Neural progenitor cell (in vitro differentiated cells): ENCODE data around the gene EVA1A. TPM values are rescaled to one million over a fixed set of nuclear protein-coding genes. Genes with fewer than 3 reads are reported as not detected.

Experiments
- DNase-seq: peaks from one replicate; pipeline ENCODE4 v3.0.0-alpha.2; 2016; ENCODE audit warnings: low spot score
- H2AFZ ChIP-seq: fragments of 200-600 bp; sonication (generic); replicated peaks from 2 replicates; pipeline ENCODE4 v1.6.1; 2016; ENCODE audit warnings: antibody characterized with exemption
- H3F3A ChIP-seq: fragments of 200-600 bp; sonication (generic); 2 replicates; pipeline ENCODE4 v1.6.1; 2016; ENCODE audit warnings: antibody characterized with exemption, low read depth
- H3K27ac ChIP-seq: fragments of 200-600 bp; sonication (generic); 2 replicates; pipeline ENCODE4 v1.5.1; 2016; ENCODE audit warnings: mild to moderate bottlenecking
- H3K27me3 ChIP-seq: fragments of 200-600 bp; sonication (generic); 2 replicates; pipeline ENCODE4 v1.6.1; 2016; ENCODE audit warnings: mild to moderate bottlenecking, moderate library complexity
- H3K36me3 ChIP-seq: fragments of 200-600 bp; sonication (generic); 2 replicates; pipeline ENCODE4 v1.5.1; 2016
- H3K4me1 ChIP-seq: fragments of 200-600 bp; sonication (generic); 2 replicates; pipeline ENCODE4 v1.6.1; 2016; ENCODE audit warnings: mixed run types
- H3K4me2 ChIP-seq: fragments of 200-600 bp; sonication (generic); 2 replicates; pipeline ENCODE4 v1.6.1; 2016
- H3K4me3 ChIP-seq: fragments of 200-600 bp; sonication (generic); 2 replicates; pipeline ENCODE4 v1.5.1; 2016
- H3K79me2 ChIP-seq: fragments of 200-600 bp; sonication (generic); 2 replicates; pipeline ENCODE4 v1.6.1; 2016; ENCODE audit warnings: low read depth
- H3K9ac ChIP-seq: fragments of 200-600 bp; sonication (generic); 2 replicates; pipeline ENCODE4 v1.6.1; 2016
- H3K9me3 ChIP-seq: fragments of 200-600 bp; sonication (generic); 2 replicates; pipeline ENCODE4 v1.5.1; 2016; ENCODE audit warnings: low read depth
- H4K20me1 ChIP-seq: fragments of 200-600 bp; sonication (generic); 2 replicates; pipeline ENCODE4 v1.6.1; 2016; ENCODE audit warnings: low read depth
- H3K27ac Mint-ChIP-seq: 3 replicates; pipeline ENCODE4 v1.8.0; 2021; ENCODE audit warnings: mixed read lengths
- H3K27me3 Mint-ChIP-seq: 2 replicates; pipeline ENCODE4 v1.8.0; 2022; ENCODE audit warnings: low read depth, mild to moderate bottlenecking, inconsistent platforms, moderate library complexity, mixed read lengths; ENCODE audit not compliant: insufficient read depth
- H3K36me3 Mint-ChIP-seq: 3 replicates; pipeline ENCODE4 v1.8.0; 2021; ENCODE audit warnings: mixed read lengths
- H3K4me1 Mint-ChIP-seq: 3 replicates; pipeline ENCODE4 v1.8.0; 2021; ENCODE audit warnings: mixed read lengths
- H3K4me3 Mint-ChIP-seq: 3 replicates; pipeline ENCODE4 v1.8.0; 2021; ENCODE audit warnings: mild to moderate bottlenecking, moderate library complexity, mixed read lengths
- H3K9me3 Mint-ChIP-seq: 3 replicates; pipeline ENCODE4 v1.8.0; 2020; ENCODE audit warnings: mixed read lengths
- CTCF ChIP-seq: fragments of 200-600 bp; sonication (generic); IDR thresholded peaks from 2 replicates; pipeline ENCODE4 v1.5.1; 2017; ENCODE audit warnings: antibody characterized with exemption, mild to moderate bottlenecking
- EZH2 ChIP-seq: fragments of 200-600 bp; sonication (generic); IDR thresholded peaks from 2 replicates; pipeline ENCODE4 v1.6.1; 2017; ENCODE audit warnings: antibody characterized with exemption, mild to moderate bottlenecking, moderate library complexity
- EZH2phosphoT487 ChIP-seq: fragments of 200-600 bp; sonication (generic); IDR thresholded peaks from 2 replicates; pipeline ENCODE4 v1.6.1; 2017; ENCODE audit warnings: antibody characterized with exemption
- total RNA-seq: library from RNA; depleted of rRNA; stranded (reverse); fragments of >200 nt; gene quantifications from 2 replicates; pipeline ENCODE4 v1.2.3, GENCODE V29; 2015; ENCODE audit warnings: low replicate concordance

The EVA1A gene
- total RNA-seq, 1 donor from 2014 or later: 2.8 TPM

- Histone ChIP-seq H3K9ac (no peak overlapping the region), H3K36me3 (no peaks in the 10 kb centered on the region), H3K9me3 (no peaks in the 10 kb centered on the region), H3K4me2 (no peak overlapping the region), H3K79me2 (no peaks in the 10 kb centered on the region), H3K27ac (no peak overlapping the region), H3K4me1 (no peaks in the 10 kb centered on the region), H4K20me1 (no peaks in the 10 kb centered on the region), H3F3A (no peaks in the 10 kb centered on the region), H3K27me3 (no peaks in the 10 kb centered on the region), H2AFZ (no peak overlapping the region), H3K4me3 (no peak overlapping the region)
- no peak for TF ChIP-seq CTCF
- no peak for TF ChIP-seq EZH2phosphoT487
- TF ChIP-seq EZH2: no peak
- peaks cover 2% of the 10 kb centered on the region for H3K36me3 Mint-ChIP-seq
- no peak overlapping the region for H3K4me3 Mint-ChIP-seq
- DNase-seq: no peak
- peaks cover 9% of the 10 kb centered on the region for H3K27me3 Mint-ChIP-seq
- peaks cover 12% of the 10 kb centered on the region for H3K9me3 Mint-ChIP-seq
- H3K27ac Mint-ChIP-seq: no peak overlapping the region
- peaks cover 16% of the 10 kb centered on the region for H3K4me1 Mint-ChIP-seq
Measured at GRCh38 chr2:75598589-75599155, 37.9 kb upstream of the EVA1A start.

- Histone ChIP-seq H2AFZ (no peak overlapping the region), H3K4me1 (no peaks in the 10 kb centered on the region), H3K27ac (no peak overlapping the region), H3F3A (no peaks in the 10 kb centered on the region), H3K9ac (no peak overlapping the region), H3K79me2 (no peaks in the 10 kb centered on the region), H3K4me3 (no peak overlapping the region), H3K9me3 (no peaks in the 10 kb centered on the region), H3K4me2 (no peak overlapping the region), H3K36me3 (no peaks in the 10 kb centered on the region), H4K20me1 (no peaks in the 10 kb centered on the region), H3K27me3 (no peaks in the 10 kb centered on the region)
- Mint-ChIP-seq H3K4me3 (no peak overlapping the region), H3K36me3 (peaks cover 2% of the 10 kb centered on the region), H3K4me1 (peaks cover 13% of the 10 kb centered on the region), H3K9me3 (peaks cover 12% of the 10 kb centered on the region), H3K27ac (no peak overlapping the region), H3K27me3 (peaks cover 9% of the 10 kb centered on the region)
- TF ChIP-seq EZH2phosphoT487: no peak
- no peak for TF ChIP-seq CTCF
- TF ChIP-seq EZH2: no peak
- no peak for DNase-seq
Measured at GRCh38 chr2:75597949-75598348, 37.2 kb upstream of the EVA1A start.

GRCh38 chr2:75596784-75597183, 36.0 kb upstream of the EVA1A start:
- no peak overlapping the region for H2AFZ ChIP-seq
- Mint-ChIP-seq H3K4me1 (peaks cover 13% of the 10 kb centered on the region), H3K36me3 (peaks cover 2% of the 10 kb centered on the region), H3K27ac (no peak overlapping the region), H3K27me3 (peaks cover 9% of the 10 kb centered on the region), H3K4me3 (no peak overlapping the region), H3K9me3 (peaks cover 12% of the 10 kb centered on the region)
- DNase-seq: no peak
- H4K20me1 ChIP-seq: no peaks in the 10 kb centered on the region
- H3K27ac ChIP-seq: no peak overlapping the region
- H3K36me3 ChIP-seq: no peaks in the 10 kb centered on the region
- H3K79me2 ChIP-seq: no peaks in the 10 kb centered on the region
- H3F3A ChIP-seq: no peaks in the 10 kb centered on the region
- no peak overlapping the region for H3K9ac ChIP-seq
- no peaks in the 10 kb centered on the region for H3K27me3 ChIP-seq
- no peaks in the 10 kb centered on the region for H3K4me1 ChIP-seq
- no peak for TF ChIP-seq EZH2phosphoT487
- no peak for TF ChIP-seq CTCF
- TF ChIP-seq EZH2: no peak
- H3K4me2 ChIP-seq: no peak overlapping the region
- no peaks in the 10 kb centered on the region for H3K9me3 ChIP-seq
- no peak overlapping the region for H3K4me3 ChIP-seq
